Stimulated activated naive CD8-positive, alpha-beta T cell treated with anti-CD3 and anti-CD28 coated beads, Interleukin-15, amount 100 ng/mL, for 72 hours (primary cell): ENCODE data around the gene PHF20.

Experiments used
- ATAC-seq: fragments of 150-1000 bp; cut with Tn5 transposase; 2 replicates; pipeline ENCODE4 v1.10.0; 2021; ENCODE audit warnings: mild to moderate bottlenecking, moderate library complexity
- DNase-seq, 2 donors: peaks; one replicate each; pipeline ENCODE4 v3.0.0; 2021 to 2022
- H3K27ac Mint-ChIP-seq, 2 donors: one replicate each; pipeline ENCODE4 v1.8.0; 2022; ENCODE audit warnings: mild to moderate bottlenecking in 2 of 2, mixed read lengths in 2 of 2, moderate library complexity in 2 of 2
- H3K27me3 Mint-ChIP-seq: one replicate; pipeline ENCODE4 v1.8.0; 2022; ENCODE audit warnings: mixed read lengths
- H3K4me1 Mint-ChIP-seq: one replicate; pipeline ENCODE4 v1.8.0; 2022; ENCODE audit warnings: mild to moderate bottlenecking, mixed read lengths
- H3K4me3 Mint-ChIP-seq, 2 donors: one replicate each; pipeline ENCODE4 v1.8.0; 2022; ENCODE audit warnings: mild to moderate bottlenecking in 2 of 2, mixed read lengths in 2 of 2, moderate library complexity in 1 of 2
- H3K9me3 Mint-ChIP-seq, 2 donors: one replicate each; pipeline ENCODE4 v1.8.0; 2022; ENCODE audit warnings: mixed read lengths in 2 of 2

The PHF20 gene

DNA sequence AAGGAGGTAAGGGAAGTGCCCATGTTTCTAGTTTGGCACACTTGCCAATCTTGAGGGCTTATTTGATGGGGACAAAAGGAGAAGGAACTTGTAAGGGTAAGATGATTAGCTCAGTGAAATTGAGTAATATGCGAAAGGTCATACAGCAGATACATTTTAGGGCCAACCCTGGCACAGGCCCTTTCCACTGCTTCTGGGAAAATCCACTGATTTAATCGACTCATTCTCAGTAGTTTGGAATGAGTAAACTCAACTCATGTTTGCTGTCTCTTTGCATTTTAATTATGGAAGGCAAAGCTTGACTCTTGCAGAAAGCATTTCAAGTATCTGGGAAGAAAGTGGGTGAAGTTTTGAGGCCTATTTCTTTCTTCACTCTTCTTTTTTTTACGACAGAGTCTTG, 20.0 kb downstream of the PHF20 start:
- Mint-ChIP-seq H3K4me3 (no peak overlapping the region), H3K27ac (peak overlapping the region; percentile 5 to 79), H3K4me1 (peaks cover 32% of the 10 kb centered on the region), H3K27me3 (no peaks in the 10 kb centered on the region), H3K9me3 (no peaks in the 10 kb centered on the region)
- ATAC-seq (peak; percentile 18), DNase-seq (no peak)

DNA sequence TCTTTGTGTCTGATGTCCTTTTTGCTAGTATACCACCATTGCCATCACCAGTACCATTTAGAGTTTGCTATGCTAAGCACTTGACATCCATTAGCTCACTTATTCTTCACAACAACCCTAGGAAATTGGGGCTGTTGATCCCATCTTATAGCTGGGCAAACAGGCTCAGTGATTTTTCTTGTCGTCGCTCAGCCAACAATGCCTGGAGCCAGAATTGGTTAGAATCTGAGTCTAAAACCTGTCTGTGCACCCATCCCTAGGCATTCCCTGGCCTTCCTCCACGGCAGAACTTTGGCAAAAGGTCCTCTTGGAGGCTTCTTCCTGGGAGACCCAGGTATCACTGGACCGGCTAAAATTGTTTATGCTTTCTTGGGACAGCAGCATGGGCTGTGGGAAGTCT, 20.9 kb downstream of the PHF20 start:
- no peak for ATAC-seq
- Mint-ChIP-seq H3K27ac (no peak overlapping the region), H3K4me1 (peaks cover 32% of the 10 kb centered on the region)

DNA sequence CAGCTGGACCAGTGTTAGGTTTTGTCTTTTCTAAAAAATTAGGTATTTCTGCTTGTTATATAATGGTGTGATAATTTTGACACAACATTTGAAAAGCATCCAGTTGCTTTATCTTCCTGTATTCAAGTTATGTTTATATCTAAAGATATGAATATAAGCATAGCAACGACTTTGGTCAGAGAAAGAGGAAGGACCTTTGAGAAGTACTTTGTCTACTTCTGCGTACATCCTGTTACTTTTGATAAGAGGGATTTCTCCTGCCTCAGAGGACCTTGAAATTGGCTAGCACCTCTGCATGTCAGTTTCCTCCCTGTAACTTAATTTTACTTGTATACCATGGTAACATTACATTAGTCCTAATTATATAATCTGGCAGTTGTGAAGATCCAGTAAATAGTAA, 24.8 kb downstream of the PHF20 start:
- Mint-ChIP-seq H3K4me1 (peaks cover 43% of the 10 kb centered on the region), H3K4me3 (no peak overlapping the region), H3K27me3 (no peaks in the 10 kb centered on the region), H3K9me3 (no peaks in the 10 kb centered on the region), H3K27ac (peak overlapping the region in 1 of 2 donors; percentile 59)
- DNase-seq (no peak), ATAC-seq (no peak)

More for the DNA sequence above, 20.9 kb downstream of the PHF20 start:
- H3K9me3 Mint-ChIP-seq = no peaks in the 10 kb centered on the region
- H3K27me3 Mint-ChIP-seq = no peaks in the 10 kb centered on the region
- DNase-seq = no peak
- no peak overlapping the region for H3K4me3 Mint-ChIP-seq

DNA sequence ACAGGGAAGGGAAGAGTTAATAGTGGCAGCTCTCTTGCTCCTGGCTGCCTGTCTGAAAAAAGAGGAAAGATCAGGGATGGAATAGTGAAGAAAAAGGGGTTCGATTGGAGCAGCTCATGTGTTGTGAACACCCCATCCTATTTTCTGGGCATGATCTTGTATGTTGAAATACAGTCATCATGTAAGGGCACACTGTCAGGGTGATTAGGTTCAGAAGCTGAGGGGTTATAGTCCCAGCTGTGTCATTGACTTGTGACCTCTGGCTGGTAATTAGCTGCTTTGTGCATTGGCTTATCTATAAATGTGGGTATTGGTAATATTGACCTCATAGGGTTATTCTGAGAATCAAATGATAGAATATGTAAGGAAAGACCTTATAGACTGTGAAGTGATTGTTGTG, 30.1 kb downstream of the PHF20 start:
- H3K4me3 Mint-ChIP-seq = no peak overlapping the region
- no peaks in the 10 kb centered on the region for H3K9me3 Mint-ChIP-seq
- ATAC-seq (no peak), DNase-seq (no peak)
- peaks cover 22% of the 10 kb centered on the region for H3K4me1 Mint-ChIP-seq
- H3K27me3 Mint-ChIP-seq = no peaks in the 10 kb centered on the region
- peak overlapping the region in 1 of 2 donors; percentile 85 for H3K27ac Mint-ChIP-seq

DNA sequence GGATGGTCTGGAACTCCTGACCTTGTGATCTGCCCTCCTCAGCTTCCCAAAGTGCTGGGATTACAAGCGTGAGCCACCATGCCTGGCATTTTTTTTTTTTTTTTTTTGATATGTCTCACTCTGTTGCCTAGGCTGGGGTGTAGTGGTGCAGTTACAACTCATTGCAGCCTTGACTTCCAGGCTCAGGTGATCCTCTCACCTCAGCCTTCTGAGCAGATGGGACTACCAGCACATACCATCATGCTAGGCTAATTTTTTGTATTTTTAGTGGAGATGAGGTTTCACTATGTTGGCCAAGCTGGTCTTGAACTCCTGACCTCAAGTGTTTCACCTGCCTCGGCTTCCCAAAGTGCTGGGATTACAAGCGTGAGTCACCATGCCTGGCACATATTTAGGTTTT, 34.3 kb downstream of the PHF20 start:
- Mint-ChIP-seq H3K27ac (no peak overlapping the region), H3K4me3 (no peak overlapping the region), H3K27me3 (no peaks in the 10 kb centered on the region), H3K4me1 (peaks cover 11% of the 10 kb centered on the region), H3K9me3 (no peaks in the 10 kb centered on the region)
- no peak for DNase-seq
- no peak for ATAC-seq

DNA sequence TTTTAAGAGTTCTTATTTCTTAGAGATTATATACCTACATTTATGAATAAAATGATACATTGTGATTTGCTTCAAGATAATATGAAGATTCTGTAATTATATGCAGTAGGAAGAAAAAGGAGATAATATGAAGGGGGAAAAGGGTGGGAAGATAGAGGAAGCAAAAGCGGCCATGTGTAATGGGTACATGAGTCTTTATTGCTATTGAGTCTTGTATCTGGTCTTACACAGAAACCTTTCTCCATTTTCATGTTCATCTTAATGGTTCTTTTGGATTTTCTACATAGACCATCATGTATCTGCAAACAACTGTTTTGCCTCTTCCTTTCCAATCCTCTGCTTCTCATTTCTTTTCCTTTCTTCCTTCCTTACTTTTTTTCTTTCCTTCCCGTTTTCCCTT, 36.1 kb downstream of the PHF20 start:
- Mint-ChIP-seq H3K27me3 (no peaks in the 10 kb centered on the region), H3K9me3 (no peaks in the 10 kb centered on the region), H3K4me1 (no peaks in the 10 kb centered on the region), H3K27ac (no peak overlapping the region), H3K4me3 (no peak overlapping the region)
- ATAC-seq = no peak
- no peak for DNase-seq

DNA sequence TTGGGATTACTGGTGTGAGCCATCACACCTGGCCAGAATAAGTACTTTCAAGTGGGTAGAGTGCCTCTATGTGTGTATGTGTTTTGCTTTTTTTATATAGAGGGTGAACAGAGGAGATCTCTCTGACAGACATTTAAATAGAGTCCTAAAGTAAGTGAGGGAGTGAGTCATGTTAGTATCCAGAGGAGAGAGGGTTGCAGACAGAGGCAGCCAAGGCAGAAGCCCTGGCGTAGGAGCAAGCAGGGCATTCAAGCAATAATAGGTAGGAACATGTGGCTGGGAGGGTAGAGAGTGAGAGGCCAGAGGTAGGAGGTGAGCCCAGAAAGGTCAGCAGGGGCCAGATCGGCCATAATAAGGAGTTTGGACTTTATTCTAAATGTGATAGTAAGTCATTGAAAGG, 48.9 kb downstream of the PHF20 start:
- Mint-ChIP-seq H3K9me3 (no peaks in the 10 kb centered on the region), H3K27ac (no peak overlapping the region), H3K4me3 (no peak overlapping the region), H3K27me3 (no peaks in the 10 kb centered on the region), H3K4me1 (peaks cover 31% of the 10 kb centered on the region)
- no peak for DNase-seq
- ATAC-seq = no peak

DNA sequence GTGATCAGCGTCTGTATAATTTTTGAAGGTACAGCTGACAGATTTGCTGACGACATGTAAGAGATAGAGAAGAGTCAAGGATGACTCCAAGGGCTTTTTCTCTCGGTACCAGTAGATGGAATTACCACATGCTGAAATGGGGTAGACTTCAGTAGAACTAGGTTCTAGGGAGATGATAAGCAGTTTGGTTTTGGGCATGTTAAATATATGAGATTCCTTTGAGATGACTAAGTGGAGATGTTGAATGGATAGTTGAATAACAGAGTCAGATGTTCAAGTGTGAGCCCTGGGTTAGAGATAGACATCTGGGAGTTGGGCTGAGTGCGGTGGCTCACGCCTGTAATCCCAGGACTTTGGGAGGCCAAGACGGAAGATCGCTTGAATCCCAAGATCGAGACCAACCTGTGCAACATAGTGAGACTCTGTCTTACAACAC, 50.0 kb downstream of the PHF20 start:
- no peaks in the 10 kb centered on the region for H3K27me3 Mint-ChIP-seq
- no peaks in the 10 kb centered on the region for H3K9me3 Mint-ChIP-seq
- no peak overlapping the region for H3K27ac Mint-ChIP-seq
- H3K4me1 Mint-ChIP-seq = peaks cover 31% of the 10 kb centered on the region
- no peak for ATAC-seq
- DNase-seq = no peak
- no peak overlapping the region for H3K4me3 Mint-ChIP-seq

DNA sequence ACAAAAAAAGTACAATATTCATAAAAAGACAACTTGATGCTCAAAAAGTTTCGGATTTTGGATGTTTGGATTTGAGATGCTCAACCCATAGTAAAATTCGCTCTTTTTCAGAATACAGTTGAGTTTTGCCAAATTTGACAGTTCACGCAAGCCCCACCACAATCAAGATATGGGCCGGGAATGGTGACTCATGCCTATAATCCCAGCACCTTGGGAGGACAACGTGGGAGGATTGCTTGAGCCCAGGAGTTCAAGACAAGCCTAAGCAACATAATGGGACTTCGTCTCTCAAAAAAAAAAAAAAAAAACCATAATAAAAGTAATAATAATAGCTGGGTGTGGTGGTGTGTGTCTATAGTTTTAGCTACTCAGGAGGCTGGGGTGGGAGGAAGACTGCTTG, 51.3 kb downstream of the PHF20 start:
- Mint-ChIP-seq H3K4me3 (no peak overlapping the region), H3K9me3 (no peaks in the 10 kb centered on the region)

DNA sequence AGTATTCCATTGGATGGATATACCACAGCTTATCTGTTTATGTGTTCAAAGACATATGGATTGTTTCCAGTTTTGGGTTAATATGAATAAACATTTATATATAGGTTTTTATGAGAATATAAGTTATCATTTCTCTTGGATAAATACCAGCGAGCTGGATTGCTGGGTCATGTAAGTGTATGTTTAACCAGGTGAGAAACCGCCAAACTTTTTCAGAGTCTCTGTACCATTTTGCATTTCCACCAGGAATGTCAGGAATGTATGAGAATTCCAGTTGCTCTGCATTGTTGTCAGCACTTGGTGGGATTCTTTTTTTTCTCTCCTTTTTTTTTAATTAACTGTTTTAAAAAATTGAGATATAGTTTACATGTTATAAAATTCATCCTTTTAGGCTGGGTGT, 52.1 kb downstream of the PHF20 start:
- no peaks in the 10 kb centered on the region for H3K27me3 Mint-ChIP-seq
- peaks cover 22% of the 10 kb centered on the region for H3K4me1 Mint-ChIP-seq
- DNase-seq (no peak), ATAC-seq (no peak)
- no peak overlapping the region for H3K4me3 Mint-ChIP-seq
- H3K27ac Mint-ChIP-seq = no peak overlapping the region
- no peaks in the 10 kb centered on the region for H3K9me3 Mint-ChIP-seq

More for the DNA sequence above, 51.3 kb downstream of the PHF20 start:
- DNase-seq = no peak
- no peak overlapping the region for H3K27ac Mint-ChIP-seq
- H3K27me3 Mint-ChIP-seq = no peaks in the 10 kb centered on the region
- no peak for ATAC-seq
- H3K4me1 Mint-ChIP-seq = peaks cover 30% of the 10 kb centered on the region

DNA sequence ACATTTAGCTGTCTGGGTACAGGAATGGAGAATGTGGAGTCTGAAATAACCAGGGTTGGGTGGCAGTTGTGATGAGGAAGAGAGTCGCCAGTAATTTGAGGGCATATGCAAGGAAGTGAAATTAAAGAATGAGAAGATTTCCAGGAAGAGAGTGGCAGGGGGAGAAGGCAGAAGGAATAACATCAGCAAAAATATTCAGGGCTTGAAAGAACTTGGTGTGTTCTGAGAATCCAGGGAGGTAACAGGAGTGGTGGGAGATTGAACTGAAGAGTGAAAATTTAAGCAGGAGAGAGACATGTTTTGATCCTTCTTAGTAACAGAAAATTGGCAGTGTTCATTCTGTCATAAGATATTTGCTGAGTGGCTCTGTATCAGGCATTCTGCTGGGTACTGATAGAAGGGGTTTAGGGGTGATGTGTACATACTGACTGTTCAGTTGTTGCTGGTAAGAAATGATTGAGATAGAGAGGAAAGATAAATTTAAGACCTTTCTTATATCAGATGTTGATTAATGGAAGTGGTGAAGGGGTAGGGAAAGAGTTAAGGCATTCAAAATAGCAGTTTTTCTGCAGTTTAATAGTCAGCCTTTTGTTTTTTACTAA, 54.7 kb downstream of the PHF20 start:
- H3K27me3 Mint-ChIP-seq = no peaks in the 10 kb centered on the region
- DNase-seq (no peak), ATAC-seq (no peak)
- H3K9me3 Mint-ChIP-seq = no peaks in the 10 kb centered on the region
- peaks cover 21% of the 10 kb centered on the region for H3K4me1 Mint-ChIP-seq
- H3K4me3 Mint-ChIP-seq = no peak overlapping the region
- H3K27ac Mint-ChIP-seq = peak overlapping the region in 1 of 2 donors; percentile 53

DNA sequence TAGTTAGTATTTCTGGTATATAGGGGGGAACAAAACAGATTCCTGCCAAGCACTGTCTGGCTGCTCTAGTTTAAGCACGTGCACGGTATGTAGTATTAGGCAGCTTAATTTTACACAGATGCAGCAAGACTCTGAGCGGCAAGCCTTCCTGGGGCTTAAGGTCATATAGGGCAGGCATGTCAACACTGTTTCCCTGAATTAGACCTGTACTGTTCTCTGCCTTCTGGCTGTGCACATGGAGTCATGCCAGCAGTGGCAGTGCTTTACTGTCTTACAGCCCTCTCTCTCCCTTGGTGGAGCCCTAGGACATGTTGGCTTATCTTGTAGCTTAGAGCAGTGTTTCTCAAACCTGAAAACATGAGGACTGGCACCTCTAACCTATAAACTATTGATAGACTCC, 56.6 kb downstream of the PHF20 start:
- no peak overlapping the region for H3K27ac Mint-ChIP-seq
- no peaks in the 10 kb centered on the region for H3K9me3 Mint-ChIP-seq
- H3K4me3 Mint-ChIP-seq = no peak overlapping the region
- H3K27me3 Mint-ChIP-seq = no peaks in the 10 kb centered on the region
- peaks cover 31% of the 10 kb centered on the region for H3K4me1 Mint-ChIP-seq
- ATAC-seq = no peak
- no peak for DNase-seq

DNA sequence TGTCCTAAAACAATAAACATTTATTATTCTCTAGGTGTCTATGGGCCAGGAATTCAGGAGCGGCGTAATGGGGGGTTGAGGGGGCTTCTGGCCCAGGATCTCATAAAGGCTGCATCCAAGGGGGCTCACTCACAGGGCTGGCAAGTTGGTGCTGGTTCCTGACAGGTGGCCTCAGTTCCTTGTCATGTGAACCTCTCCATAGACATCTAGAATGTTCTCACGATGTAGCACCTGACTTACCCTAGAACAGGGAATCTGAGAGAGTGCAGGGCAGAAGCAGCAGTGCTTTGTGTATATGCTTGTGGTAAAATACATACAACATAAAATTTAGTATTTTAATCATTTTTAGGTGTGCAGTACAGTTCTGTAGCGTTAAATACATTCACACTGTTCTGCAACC, 57.1 kb downstream of the PHF20 start:
- ATAC-seq = no peak
- Mint-ChIP-seq H3K27me3 (no peaks in the 10 kb centered on the region), H3K4me1 (peaks cover 32% of the 10 kb centered on the region), H3K9me3 (no peaks in the 10 kb centered on the region), H3K27ac (no peak overlapping the region), H3K4me3 (no peak overlapping the region)
- no peak for DNase-seq

DNA sequence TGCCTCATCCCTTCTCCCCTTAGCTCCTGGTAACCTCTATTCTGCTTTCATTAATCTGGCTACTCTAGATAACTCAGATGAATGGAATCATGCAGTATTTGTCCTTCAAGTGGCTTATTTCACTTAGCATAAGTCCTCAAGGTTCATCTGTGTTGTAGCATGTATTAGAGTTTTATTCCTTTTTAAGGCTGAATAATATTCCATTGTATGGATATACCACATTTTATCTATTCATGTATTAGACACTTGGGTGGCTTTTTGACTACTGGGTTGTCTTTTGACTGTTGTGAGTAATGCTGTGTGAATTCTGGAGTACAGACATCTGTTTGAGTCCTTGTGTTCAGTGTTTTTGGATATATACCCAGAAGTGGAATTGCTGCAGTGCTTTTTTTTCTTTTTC, 58.4 kb downstream of the PHF20 start:
- ATAC-seq (no peak), DNase-seq (no peak)
- H3K4me3 Mint-ChIP-seq = no peak overlapping the region
- no peaks in the 10 kb centered on the region for H3K9me3 Mint-ChIP-seq
- no peak overlapping the region for H3K27ac Mint-ChIP-seq
- peaks cover 42% of the 10 kb centered on the region for H3K4me1 Mint-ChIP-seq
- no peaks in the 10 kb centered on the region for H3K27me3 Mint-ChIP-seq

DNA sequence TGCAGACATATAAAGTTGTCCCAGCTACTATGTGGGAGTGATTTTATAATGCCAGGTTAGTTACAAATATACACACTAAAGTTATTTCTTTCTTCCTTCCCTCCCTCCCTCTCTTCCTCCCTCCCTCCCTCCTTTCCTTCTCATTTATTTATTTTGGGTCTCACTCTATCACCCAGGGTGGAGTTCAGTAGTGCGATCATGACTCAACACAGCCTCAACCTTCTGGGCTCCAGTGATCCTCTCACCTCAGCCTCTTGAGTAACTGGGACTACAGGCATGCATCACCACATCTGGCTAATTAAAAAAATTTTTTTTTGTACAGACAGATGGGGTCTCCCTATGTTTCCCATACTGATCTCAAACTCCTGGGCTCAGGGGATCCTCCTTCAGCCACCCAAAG, 59.2 kb downstream of the PHF20 start:
- DNase-seq (no peak), ATAC-seq (no peak)
- Mint-ChIP-seq H3K27me3 (no peaks in the 10 kb centered on the region), H3K27ac (peak overlapping the region in 1 of 2 donors; percentile 46), H3K9me3 (no peaks in the 10 kb centered on the region), H3K4me3 (no peak overlapping the region), H3K4me1 (peaks cover 43% of the 10 kb centered on the region)

DNA sequence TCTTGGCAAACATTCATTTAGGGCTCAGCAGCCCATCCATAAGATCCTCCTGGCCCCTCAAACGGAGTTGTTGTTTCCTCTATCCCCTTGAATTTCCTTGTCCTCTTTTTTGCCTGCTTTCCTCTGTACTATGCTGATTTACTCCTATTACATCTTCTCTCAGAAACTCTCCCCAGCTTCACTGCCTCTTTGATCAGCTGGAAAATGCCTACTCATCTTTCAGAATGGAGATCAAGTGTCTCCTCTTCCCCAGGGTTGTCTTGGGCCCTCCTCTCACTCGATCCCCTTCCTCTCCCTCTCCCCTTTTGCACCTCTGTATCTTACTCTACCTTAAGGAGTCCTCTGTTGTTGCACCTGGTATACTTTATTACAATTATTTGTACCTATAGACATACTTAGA, 60.2 kb downstream of the PHF20 start:
- no peak overlapping the region for H3K4me3 Mint-ChIP-seq
- ATAC-seq = no peak
- H3K4me1 Mint-ChIP-seq = peaks cover 43% of the 10 kb centered on the region
- H3K27ac Mint-ChIP-seq = no peak overlapping the region
- H3K27me3 Mint-ChIP-seq = no peaks in the 10 kb centered on the region
- no peak for DNase-seq
- H3K9me3 Mint-ChIP-seq = no peaks in the 10 kb centered on the region

DNA sequence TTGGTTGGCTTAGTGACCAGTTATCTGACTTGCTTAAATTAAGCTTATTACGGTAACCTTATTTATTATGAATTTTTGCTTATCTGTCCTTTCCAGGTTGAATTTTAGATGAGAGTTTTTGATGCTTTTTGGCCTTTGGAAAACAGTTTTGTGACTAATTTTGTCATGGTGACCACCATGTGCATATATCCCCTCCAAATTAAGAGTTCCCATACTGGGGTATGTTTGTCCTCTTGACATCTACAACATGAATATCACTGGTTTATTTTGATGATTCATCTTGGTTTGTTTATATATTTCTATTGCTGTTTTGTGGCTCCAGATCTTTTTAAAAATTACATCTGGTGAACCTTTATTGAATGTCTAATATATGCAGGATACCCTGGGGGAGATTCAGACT, 61.4 kb downstream of the PHF20 start:
- Mint-ChIP-seq H3K27me3 (no peaks in the 10 kb centered on the region), H3K9me3 (no peaks in the 10 kb centered on the region), H3K4me1 (peaks cover 43% of the 10 kb centered on the region), H3K27ac (peak overlapping the region in 1 of 2 donors; percentile 23), H3K4me3 (no peak overlapping the region)
- no peak for ATAC-seq
- no peak for DNase-seq
